A549 (cell line): ENCODE data around the gene RUVBL2.

Experiments used
- BHLHE40 ChIP-seq: IDR thresholded peaks from 2 replicates; pipeline ENCODE4 v1.6.1; 2012; ENCODE audit warnings: low read depth, low read length, inconsistent platforms
- CEBPB ChIP-seq, 2 experiments: fragments of >200 bp in 1 of 2; sonication (Bioruptor Twin) in 1 of 2; formaldehyde crosslinking in 1 of 2; IDR thresholded peaks; 2 replicates each; pipeline ENCODE4 v1.6.1; 2012 to 2016
- CHD2 ChIP-seq: fragments of 150-350 bp; IDR thresholded peaks from 2 replicates; pipeline ENCODE4 v1.6.1; 2014; ENCODE audit warnings: low read length; ENCODE audit not compliant: partially characterized antibody
- E2F6 ChIP-seq: IDR thresholded peaks from 2 replicates; pipeline ENCODE4 v1.6.1; 2012; ENCODE audit warnings: low read depth, borderline replicate concordance
- ELK1 ChIP-seq: fragments of 150-350 bp; IDR thresholded peaks from 2 replicates; pipeline ENCODE4 v1.6.1; 2014; ENCODE audit warnings: low read depth, mild to moderate bottlenecking, low read length
- EP300 ChIP-seq, 2 experiments: fragments of >200 bp; sonication (Bioruptor Twin); formaldehyde crosslinking; IDR thresholded peaks; 2 replicates in 1 of 2; 3 replicates in 1 of 2; pipeline ENCODE4 v1.6.1; 2016 to 2017
- HOXB5 ChIP-seq: fragments of 250-450 bp; sonication (Bioruptor Pico); IDR thresholded peaks from 2 replicates; pipeline ENCODE4 v1.5.0; 2020; ENCODE audit warnings: mild to moderate bottlenecking, moderate library complexity
- JUNB ChIP-seq: fragments of >200 bp; sonication (Bioruptor Twin); formaldehyde crosslinking; IDR thresholded peaks from 2 replicates; pipeline ENCODE4 v1.6.1; 2016
- MAFK ChIP-seq: fragments of 450-650 bp; IDR thresholded peaks from 2 replicates; pipeline ENCODE4 v1.6.1; 2014; ENCODE audit not compliant: partially characterized antibody
- MYC ChIP-seq: IDR thresholded peaks from 2 replicates; pipeline ENCODE4 v1.6.1; 2012; ENCODE audit warnings: mild to moderate bottlenecking, inconsistent platforms, low read length, improper control_type of control experiment, borderline replicate concordance
- POLR2A ChIP-seq: IDR thresholded peaks from 2 replicates; pipeline ENCODE4 v1.6.1; 2012; ENCODE audit warnings: mild to moderate bottlenecking, low read length
- TF ChIP-seq, protein P1 (sequence below): fragments of >200 bp; sonication (Bioruptor Twin); formaldehyde crosslinking; IDR thresholded peaks from 3 replicates; pipeline ENCODE4 v1.5.1; 2016

- no peak for TF ChIP-seq CEBPB (IDR thresholded peaks at IDR 0.05)
- TF ChIP-seq MYC, result 0 out of 2 replicates have a peak, but pooled peaks have one; percentile 28
- no peak for TF ChIP-seq CHD2
- TF ChIP-seq JUNB, result no peak
- TF ChIP-seq, protein P1, sequence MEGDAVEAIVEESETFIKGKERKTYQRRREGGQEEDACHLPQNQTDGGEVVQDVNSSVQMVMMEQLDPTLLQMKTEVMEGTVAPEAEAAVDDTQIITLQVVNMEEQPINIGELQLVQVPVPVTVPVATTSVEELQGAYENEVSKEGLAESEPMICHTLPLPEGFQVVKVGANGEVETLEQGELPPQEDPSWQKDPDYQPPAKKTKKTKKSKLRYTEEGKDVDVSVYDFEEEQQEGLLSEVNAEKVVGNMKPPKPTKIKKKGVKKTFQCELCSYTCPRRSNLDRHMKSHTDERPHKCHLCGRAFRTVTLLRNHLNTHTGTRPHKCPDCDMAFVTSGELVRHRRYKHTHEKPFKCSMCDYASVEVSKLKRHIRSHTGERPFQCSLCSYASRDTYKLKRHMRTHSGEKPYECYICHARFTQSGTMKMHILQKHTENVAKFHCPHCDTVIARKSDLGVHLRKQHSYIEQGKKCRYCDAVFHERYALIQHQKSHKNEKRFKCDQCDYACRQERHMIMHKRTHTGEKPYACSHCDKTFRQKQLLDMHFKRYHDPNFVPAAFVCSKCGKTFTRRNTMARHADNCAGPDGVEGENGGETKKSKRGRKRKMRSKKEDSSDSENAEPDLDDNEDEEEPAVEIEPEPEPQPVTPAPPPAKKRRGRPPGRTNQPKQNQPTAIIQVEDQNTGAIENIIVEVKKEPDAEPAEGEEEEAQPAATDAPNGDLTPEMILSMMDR, result no peak
- peak in 1 of 2 experiments; percentile 21; a peak in 1 of 5 replicates for TF ChIP-seq EP300 (IDR thresholded peaks at IDR 0.05)
- peak; percentile 9; the same call in 1 of the 2 replicates for TF ChIP-seq POLR2A
- no peak for TF ChIP-seq MAFK
- peak; percentile 96; the same call in 1 of the 2 replicates for TF ChIP-seq HOXB5
- TF ChIP-seq E2F6, result peak; percentile 92
- TF ChIP-seq ELK1, result no peak
- no peak for TF ChIP-seq BHLHE40
These were observed 29.3 kb upstream of the RUVBL2 start for GRCh38 chr19:48964205-48965039.
